ENCODE results near the gene LIPE.

LIPE gene

GRCh38 chr19:42410371-42410770 lies 16.8 kb downstream of the LIPE start:
- no peak for DNase-seq

- DNase-seq: no peak
Observed at GRCh38 chr19:42409477-42409876, 17.7 kb downstream of the LIPE start.

GRCh38 chr19:42407816-42408175 lies 19.4 kb downstream of the LIPE start:
- no peak for DNase-seq

- no peak for DNase-seq
Observed at GRCh38 chr19:42407085-42407815, 19.9 kb downstream of the LIPE start.

- DNase-seq: no peak
Observed at GRCh38 chr19:42406111-42406510, 21.1 kb downstream of the LIPE start.

GRCh38 chr19:42403586-42403985 lies 23.6 kb downstream of the LIPE start:
- DNase-seq: no peak

GRCh38 chr19:42402376-42403116 lies 24.6 kb downstream of the LIPE start:
- DNase-seq: no peak

GRCh38 chr19:42401365-42402303 lies 25.6 kb downstream of the LIPE start:
- DNase-seq: peak; percentile 68

GRCh38 chr19:42400404-42400803 lies 26.8 kb downstream of the LIPE start:
- no peak for DNase-seq

GRCh38 chr19:42397263-42398166 lies 29.7 kb downstream of the LIPE start:
- no peak for DNase-seq

- DNase-seq: peak; percentile 99
Observed at GRCh38 chr19:42396381-42397262, 30.6 kb downstream of the LIPE start.

- DNase-seq: no peak
Observed at GRCh38 chr19:42394751-42395150, 32.4 kb downstream of the LIPE start.

GRCh38 chr19:42392165-42392564 lies 35.0 kb downstream of the LIPE start:
- DNase-seq: no peak

- no peak for DNase-seq
Observed at GRCh38 chr19:42389899-42390298, 37.3 kb downstream of the LIPE start, which contains the start of gene CNFN. Gene CNFN, minus strand, starts transcription at chr19:42390297. Its CDS starts 1,260 bp downstream, at chr19:42389037.

- no peak for DNase-seq
Observed at GRCh38 chr19:42388851-42389489, 38.2 kb downstream of the LIPE start.

- DNase-seq: peak; percentile 51
Observed at GRCh38 chr19:42386974-42387707, 40.0 kb downstream of the LIPE start.

GRCh38 chr19:42380155-42380554 lies 47.0 kb downstream of the LIPE start:
- no peak for DNase-seq

GRCh38 chr19:42378225-42379215 lies 48.7 kb downstream of the LIPE start:
- DNase-seq: no peak

- DNase-seq: no peak
Observed at GRCh38 chr19:42376177-42376555, 51.0 kb downstream of the LIPE start.
